Erythroblast (primary cell): ENCODE results near the gene GMPPB.
"Not testable (repeated sequence)": the region's sequence is repeated elsewhere in the genome, so short reads cannot be mapped to it uniquely, and the experiment has no call there.

Experiments
- DNase-seq, 2 experiments: peaks; one replicate each; lab custom pipeline; 2025; lab: John Stamatoyannopoulos, UW
- GATA1 ChIP-seq: IDR thresholded peaks from 2 replicates; pipeline ENCODE4 v1.6.1; 2011; ENCODE audit warnings: low read depth, mild to moderate bottlenecking, control low read depth, low read length, moderate library complexity
- POLR2A ChIP-seq: IDR thresholded peaks from 2 replicates; pipeline ENCODE4 v1.6.1; 2011; ENCODE audit warnings: mild to moderate bottlenecking, low read length

Gene GMPPB

DNA sequence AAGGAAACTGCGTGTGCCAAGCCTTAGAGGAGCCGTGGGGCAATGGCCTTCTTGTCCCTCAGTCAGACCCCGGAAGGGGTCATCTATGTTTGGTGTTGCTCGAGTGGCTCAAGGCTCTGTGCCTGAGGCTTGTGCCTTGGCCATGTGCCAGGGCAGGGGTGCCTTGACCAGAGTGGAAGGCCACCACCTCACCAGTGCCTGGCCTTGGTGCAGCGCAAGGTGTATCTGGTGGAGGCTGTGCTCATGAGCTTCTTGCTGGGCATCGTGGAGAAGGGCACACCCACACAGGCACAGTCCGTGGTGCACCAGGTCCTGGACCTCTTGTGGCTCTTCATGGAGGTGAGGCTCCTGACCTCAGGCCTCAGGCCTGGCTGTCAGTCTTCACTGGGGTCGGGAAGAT, 23.7 kb downstream of the GMPPB start:
- no peak for DNase-seq
- TF ChIP-seq POLR2A (no peak), GATA1 (no peak)

GRCh38 chr3:49699281-49699979, 24.3 kb downstream of the GMPPB start:
- no peak for TF ChIP-seq POLR2A
- TF ChIP-seq GATA1: no peak
- DNase-seq: peak in 1 of 2 experiments; percentile 24

DNA sequence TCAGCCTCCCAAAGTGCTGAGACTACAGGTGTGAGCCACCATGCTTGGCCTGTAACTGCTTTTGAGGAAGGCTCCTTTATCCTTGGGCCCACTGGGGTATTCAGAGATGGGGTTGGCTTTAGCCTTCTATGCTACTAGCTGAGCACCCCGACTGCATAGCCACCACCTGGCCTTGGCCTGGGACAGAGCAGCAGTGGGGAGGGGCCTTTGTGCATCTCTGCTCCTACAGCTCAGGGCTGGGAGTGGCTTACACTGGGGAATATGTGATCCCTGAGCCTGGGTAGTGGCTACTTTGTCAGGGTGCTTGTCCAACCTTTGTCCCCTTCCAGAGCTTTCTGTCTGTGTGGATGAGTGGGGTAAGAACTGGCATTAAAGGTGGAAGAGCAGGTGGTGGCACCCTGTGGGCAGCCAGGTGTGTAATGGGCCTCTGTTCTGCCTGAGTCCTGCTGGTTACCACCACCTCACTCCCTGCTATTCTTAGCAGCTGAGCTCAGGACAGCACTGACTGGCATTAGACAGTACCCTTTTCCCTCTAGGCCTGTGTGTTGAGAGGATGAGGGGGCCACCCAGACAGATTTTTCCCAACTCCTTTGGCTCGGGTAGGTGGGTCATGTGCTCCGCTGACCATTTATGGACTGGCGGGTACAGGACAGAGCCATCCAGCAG, 28.3 kb downstream of the GMPPB start:
- not testable (repeated sequence) for DNase-seq

GRCh38 chr3:49694409-49695070, 29.2 kb downstream of the GMPPB start:
- DNase-seq: not testable (repeated sequence)

DNA sequence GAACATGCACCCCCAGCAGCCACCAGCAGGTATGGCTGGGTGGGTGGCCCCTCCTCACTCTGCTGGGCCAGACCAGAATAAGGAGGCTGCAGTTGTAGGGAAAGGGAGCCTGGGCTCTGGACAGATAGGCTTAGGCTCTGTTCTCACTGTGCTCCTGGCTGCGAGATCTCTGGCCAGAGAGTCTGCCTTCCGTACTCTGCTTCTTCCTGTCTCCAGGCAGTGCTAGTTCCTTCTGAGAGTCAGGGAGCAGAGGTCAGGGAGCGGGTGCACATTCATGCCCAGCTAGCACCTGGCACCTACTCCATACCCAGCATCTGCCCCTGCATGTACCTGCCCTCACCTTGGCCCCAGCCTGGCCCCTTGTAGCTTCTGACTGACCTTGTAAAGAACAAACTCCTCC, 32.3 kb downstream of the GMPPB start:
- DNase-seq: not testable (repeated sequence)

- not testable (repeated sequence) for DNase-seq
Measured at GRCh38 chr3:49690856-49691255, 32.9 kb downstream of the GMPPB start.

GRCh38 chr3:49689908-49690624, 33.7 kb downstream of the GMPPB start:
- not testable (repeated sequence) for DNase-seq

DNA sequence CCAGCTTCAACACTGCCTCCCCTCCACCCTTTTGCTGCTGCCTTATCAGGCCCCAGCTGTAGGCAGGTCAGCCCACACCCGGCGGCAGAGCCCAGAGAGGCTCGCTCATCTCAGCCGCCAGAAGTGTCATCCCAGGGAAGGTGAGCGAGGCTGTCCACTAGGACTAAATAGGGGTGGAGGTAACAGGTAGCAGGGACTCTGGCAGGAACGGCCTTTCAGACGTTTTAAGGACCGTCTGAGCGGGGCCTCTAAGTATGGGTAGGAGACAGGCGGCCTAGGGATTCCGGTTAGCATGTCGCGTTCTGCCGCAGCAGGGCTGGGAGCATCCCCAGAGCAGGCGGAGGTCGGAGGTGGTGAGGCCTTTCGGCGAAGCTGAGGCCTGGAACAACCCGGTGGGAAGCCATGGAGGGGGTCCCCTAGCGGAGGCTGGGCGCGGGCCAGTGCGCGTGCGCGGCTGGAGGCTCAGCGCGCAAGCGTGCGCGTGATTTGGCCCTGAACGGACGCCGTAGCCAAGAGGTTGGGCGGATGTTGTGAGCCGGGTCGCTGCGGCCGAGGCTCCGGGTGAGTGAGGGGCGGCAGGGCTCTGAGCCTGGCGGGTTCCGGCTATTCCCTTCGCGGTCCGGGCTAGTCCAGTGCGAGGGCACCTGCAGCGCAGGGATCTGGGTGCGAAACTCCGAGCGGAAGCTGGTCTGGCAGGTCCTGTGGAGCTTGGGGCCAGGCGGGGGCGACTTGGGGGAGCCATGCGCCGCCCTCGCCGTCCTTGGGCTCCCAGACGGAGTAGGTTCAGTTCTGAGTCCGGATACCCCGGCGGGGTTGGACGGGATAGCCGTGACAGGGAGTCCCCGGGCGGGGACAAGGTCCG, 34.5 kb downstream of the GMPPB start, which contains the start of the genes MST1 and RNF123:
Gene MST1, minus strand, starts transcription at position 429 of the 862 bp plus-strand sequence. CDS start 783 bp downstream, outside the sequence.
Gene RNF123, plus strand, starts transcription at position 512 of the 862 bp plus-strand sequence. CDS start 1,609 bp downstream, outside the sequence.
- no peak for DNase-seq
- peak; percentile 84 for TF ChIP-seq POLR2A
- no peak for TF ChIP-seq GATA1

- not testable (repeated sequence) for DNase-seq
Measured at GRCh38 chr3:49688338-49689045, 35.3 kb downstream of the GMPPB start.

- not testable (repeated sequence) for DNase-seq
Measured at GRCh38 chr3:49687424-49687795, 36.3 kb downstream of the GMPPB start.

GRCh38 chr3:49686769-49687423, 36.9 kb downstream of the GMPPB start:
- not testable (repeated sequence) for DNase-seq
- peak; percentile 40 for TF ChIP-seq POLR2A

DNA sequence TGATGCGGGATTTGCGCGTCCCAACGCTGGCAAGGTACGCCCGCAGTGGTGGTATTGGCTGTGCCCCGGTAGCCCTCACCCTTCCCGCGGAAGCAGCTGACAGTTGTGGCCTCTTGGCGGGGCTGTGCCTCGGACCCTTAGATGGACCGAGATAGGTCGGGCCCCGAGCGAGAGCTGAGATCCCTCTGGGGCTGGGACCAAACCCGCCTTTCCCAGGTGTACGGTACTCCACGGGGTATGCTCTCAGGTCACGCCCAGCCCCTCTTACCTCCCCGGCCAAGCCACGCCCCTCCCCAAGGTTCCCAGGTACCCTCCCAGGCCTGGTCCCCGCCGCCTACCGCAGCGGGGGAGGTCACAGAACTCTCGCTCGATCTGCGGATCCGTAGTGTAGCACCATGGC, 37.4 kb downstream of the GMPPB start:
- not testable (repeated sequence) for DNase-seq
- TF ChIP-seq POLR2A: peak; percentile 27

- not testable (repeated sequence) for DNase-seq
Measured at GRCh38 chr3:49685846-49686245, 37.9 kb downstream of the GMPPB start.

DNA sequence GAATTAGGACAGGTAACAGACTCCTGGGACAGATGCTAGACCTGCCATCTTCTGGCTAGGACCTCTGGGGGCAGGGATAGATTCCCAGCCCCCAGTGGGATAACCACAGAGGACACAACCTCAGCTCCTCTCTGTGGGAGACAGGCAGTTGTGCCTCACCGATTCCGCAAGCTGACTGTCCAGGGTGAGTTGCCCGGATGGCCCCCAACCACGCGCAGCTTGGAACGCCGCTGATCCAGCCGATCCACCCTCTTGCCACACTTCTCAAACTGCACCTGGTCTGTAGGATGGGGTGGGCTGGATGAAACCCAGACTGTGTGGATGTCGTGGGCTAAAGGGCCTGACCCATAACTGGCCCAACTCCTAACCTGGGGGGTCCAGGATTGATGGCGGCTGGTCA, 38.6 kb downstream of the GMPPB start:
- not testable (repeated sequence) for DNase-seq

- not testable (repeated sequence) for DNase-seq
Measured at GRCh38 chr3:49684453-49684852, 39.3 kb downstream of the GMPPB start.
